GM23338 (cell line): ENCODE measurements around the gene GLS. TPM values are rescaled to one million over a fixed set of nuclear protein-coding genes. Genes with fewer than 3 reads are reported as not detected.
"Not testable (repeated sequence)": the region's sequence is repeated elsewhere in the genome, so short reads cannot be mapped to it uniquely, and the experiment has no call there.

Source experiments
- ATAC-seq: fragments of 200-7000 bp; cut with Tn5 transposase; 3 replicates; pipeline ENCODE4 v1.9.1; 2020
- DNase-seq: peaks from one replicate; pipeline ENCODE4 v3.0.0-alpha.2; 2015; ENCODE audit warnings: low spot score
- H2AFZ ChIP-seq: fragments of 200-600 bp; sonication (generic); 2 replicates; pipeline ENCODE4 v1.8.0; 2016; ENCODE audit warnings: antibody characterized with exemption, mild to moderate bottlenecking, moderate library complexity
- H3F3A ChIP-seq: fragments of 200-600 bp; sonication (generic); replicated peaks from 2 replicates; pipeline ENCODE4 v1.8.0; 2017; ENCODE audit warnings: antibody characterized with exemption, mixed run types, low read depth
- H3K27ac ChIP-seq: fragments of 200-600 bp; sonication (generic); 2 replicates; pipeline ENCODE4 v1.6.1; 2016; ENCODE audit warnings: low read depth
- H3K27me3 ChIP-seq: fragments of 200-600 bp; sonication (generic); 2 replicates; pipeline ENCODE4 v1.8.0; 2016; ENCODE audit warnings: mild to moderate bottlenecking, mixed run types, moderate library complexity; ENCODE audit not compliant: insufficient read depth
- H3K36me3 ChIP-seq: fragments of 200-600 bp; sonication (generic); 2 replicates; pipeline ENCODE4 v1.8.0; 2016; ENCODE audit warnings: mild to moderate bottlenecking; ENCODE audit not compliant: insufficient read depth
- H3K4me1 ChIP-seq: fragments of 200-600 bp; sonication (generic); 2 replicates; pipeline ENCODE4 v1.8.0; 2016; ENCODE audit warnings: mild to moderate bottlenecking, moderate library complexity; ENCODE audit not compliant: insufficient read depth
- H3K4me2 ChIP-seq: fragments of 200-600 bp; sonication (generic); 2 replicates; pipeline ENCODE4 v1.7.1; 2017; ENCODE audit warnings: mixed run types
- H3K4me3 ChIP-seq: fragments of 200-600 bp; sonication (generic); 2 replicates; pipeline ENCODE4 v1.6.1; 2016; ENCODE audit warnings: mixed run types
- H3K79me2 ChIP-seq: fragments of 200-600 bp; sonication (generic); replicated peaks from 2 replicates; pipeline ENCODE4 v1.8.0; 2017; ENCODE audit warnings: mild to moderate bottlenecking; ENCODE audit not compliant: insufficient read depth
- H3K9me2 ChIP-seq: fragments of 200-600 bp; sonication (generic); 2 replicates; pipeline ENCODE4 v1.8.0; 2017; ENCODE audit not compliant: insufficient read depth
- H4K20me1 ChIP-seq: fragments of 200-600 bp; sonication (generic); replicated peaks from 2 replicates; pipeline ENCODE4 v1.8.0; 2017; ENCODE audit warnings: mild to moderate bottlenecking; ENCODE audit not compliant: insufficient read depth
- H3K27ac Mint-ChIP-seq: 2 replicates; pipeline ENCODE4 v1.8.0; 2020; ENCODE audit warnings: inconsistent platforms, mild to moderate bottlenecking, moderate library complexity, mixed read lengths
- H3K27me3 Mint-ChIP-seq: 3 replicates; pipeline ENCODE4 v1.8.0; 2022; ENCODE audit warnings: low read depth, mild to moderate bottlenecking, moderate library complexity, mixed read lengths, inconsistent platforms; ENCODE audit not compliant: insufficient read depth, poor library complexity
- H3K36me3 Mint-ChIP-seq: 3 replicates; pipeline ENCODE4 v1.8.0; 2021; ENCODE audit warnings: low read depth, mild to moderate bottlenecking, inconsistent platforms, moderate library complexity, mixed read lengths
- H3K4me1 Mint-ChIP-seq: 3 replicates; pipeline ENCODE4 v1.8.0; 2020; ENCODE audit warnings: mild to moderate bottlenecking, inconsistent platforms, mixed read lengths
- H3K4me3 Mint-ChIP-seq: 3 replicates; pipeline ENCODE4 v1.8.0; 2021; ENCODE audit warnings: moderate library complexity, mild to moderate bottlenecking, inconsistent platforms, mixed read lengths
- H3K9me3 Mint-ChIP-seq: 3 replicates; pipeline ENCODE4 v1.8.0; 2020; ENCODE audit warnings: moderate library complexity, mild to moderate bottlenecking, inconsistent platforms, mixed read lengths
- NANOG ChIP-seq: IDR thresholded peaks from 2 replicates; pipeline ENCODE4 v1.6.1; 2016; ENCODE audit warnings: antibody characterized with exemption, borderline replicate concordance
- POLR2AphosphoS5 ChIP-seq: IDR thresholded peaks from 2 replicates; pipeline ENCODE4 v1.6.1; 2016; ENCODE audit warnings: antibody characterized with exemption, low read depth
- ZNF462 ChIP-seq: fragments of 250-450 bp; sonication (Bioruptor Pico); IDR thresholded peaks from 2 replicates; pipeline ENCODE4 v1.5.0; 2020; ENCODE audit warnings: mild to moderate bottlenecking, moderate library complexity
- polyA plus RNA-seq: library from polyadenylated mRNA; unstranded; fragments of >200 nt; fragmentation: Nextera tagmentation; extraction: Ambion mirVana; gene quantifications from 2 replicates; pipeline ENCODE4 v1.2.1, GENCODE V29; 2016
- total RNA-seq: library from RNA; depleted of rRNA; stranded (reverse); fragments of >200 nt; shearing (Covaris generic); gene quantifications from 2 replicates; pipeline ENCODE4 v1.2.3, GENCODE V29; 2014

Gene GLS
- total and polyA plus RNA-seq, 2 experiments from 2014 or later = 38.1 to 172 TPM

GRCh38 chr2:190869721-190870120, 10.9 kb upstream of the GLS start:
- H4K20me1 ChIP-seq = no peaks in the 10 kb centered on the region
- Mint-ChIP-seq H3K9me3 (peaks cover 28% of the 10 kb centered on the region), H3K4me1 (peaks cover 24% of the 10 kb centered on the region), H3K27me3 (peaks cover 7% of the 10 kb centered on the region), H3K36me3 (peaks cover 32% of the 10 kb centered on the region), H3K4me3 (no peak overlapping the region; the same call in 2 of the 3 replicates), H3K27ac (no peak overlapping the region)
- DNase-seq = peak; percentile 66
- H3K9me2 ChIP-seq = peaks cover 16% of the 10 kb centered on the region
- H3K4me2 ChIP-seq = peak overlapping the region; percentile 30
- H3K4me1 ChIP-seq = peaks cover 18% of the 10 kb centered on the region
- no peaks in the 10 kb centered on the region for H3F3A ChIP-seq
- H2AFZ ChIP-seq = no peak overlapping the region
- TF ChIP-seq ZNF462 = peak; percentile 4; the same call in 1 of the 2 replicates
- peak; percentile 77 for TF ChIP-seq NANOG
- no peak for TF ChIP-seq POLR2AphosphoS5
- no peak overlapping the region for H3K4me3 ChIP-seq
- no peaks in the 10 kb centered on the region; the same call in 1 of the 2 replicates for H3K36me3 ChIP-seq
- H3K27me3 ChIP-seq = no peaks in the 10 kb centered on the region
- ATAC-seq = peak; percentile 88
- H3K27ac ChIP-seq = peak overlapping the region; percentile 64
- no peaks in the 10 kb centered on the region for H3K79me2 ChIP-seq

- not testable (repeated sequence) for H3K27ac ChIP-seq, H3K4me2 ChIP-seq, H3K27me3 Mint-ChIP-seq, ATAC-seq, H4K20me1 ChIP-seq, H3K79me2 ChIP-seq, H3K27me3 ChIP-seq, H3K4me3 ChIP-seq, H3K4me3 Mint-ChIP-seq, H3K27ac Mint-ChIP-seq, H2AFZ ChIP-seq, H3F3A ChIP-seq, DNase-seq, H3K36me3 ChIP-seq
- Mint-ChIP-seq H3K4me1 (peaks cover 27% of the 10 kb centered on the region), H3K9me3 (peaks cover 12% of the 10 kb centered on the region), H3K36me3 (peaks cover 16% of the 10 kb centered on the region; the same call in 2 of the 3 replicates)
- peaks cover 18% of the 10 kb centered on the region for H3K4me1 ChIP-seq
- H3K9me2 ChIP-seq = peaks cover 16% of the 10 kb centered on the region
Measured at GRCh38 chr2:190873451-190873850, 7.2 kb upstream of the GLS start.
